ENCODE results near the gene CLDN19.

GRCh38 chr1:42761567-42761966 lies 21.5 kb upstream of the CLDN19 start:
- TF ChIP-seq CTCF (conservative IDR thresholded peaks at IDR 0.05; ENCODE audit: low read length) (no peak), EZH2phosphoT487 (IDR thresholded peaks at IDR 0.05; ENCODE audit: borderline replicate concordance) (no peak)
